IPS DF 6.9 (cell line): ENCODE data around the gene ESPN.

Source experiments
- DNase-seq: peaks from one replicate; pipeline ENCODE4 v3.0.0-alpha.2; 2013; ENCODE audit warnings: low read depth, low spot score
- H3K27ac ChIP-seq: one replicate; pipeline ENCODE4 v1.5.1; 2013; ENCODE audit warnings: low read length, control low read depth
- H3K27me3 ChIP-seq: 2 replicates; pipeline ENCODE4 v1.6.1; 2013; ENCODE audit warnings: mild to moderate bottlenecking, low read length; ENCODE audit not compliant: control insufficient read depth, insufficient read depth
- H3K36me3 ChIP-seq: 2 replicates; pipeline ENCODE4 v1.6.1; 2013; ENCODE audit warnings: low read length; ENCODE audit not compliant: control insufficient read depth, insufficient read depth
- H3K4me1 ChIP-seq: 2 replicates; pipeline ENCODE4 v1.6.1; 2013; ENCODE audit warnings: low read length; ENCODE audit not compliant: control insufficient read depth, insufficient read depth
- H3K4me3 ChIP-seq: 2 replicates; pipeline ENCODE4 v1.5.1; 2013; ENCODE audit warnings: mild to moderate bottlenecking, low read length
- H3K9me3 ChIP-seq: 2 replicates; pipeline ENCODE4 v1.6.1; 2013; ENCODE audit warnings: low read length, inconsistent platforms; ENCODE audit not compliant: control insufficient read depth, insufficient read depth
- WGBS: extraction: QIAGEN DNeasy Blood & Tissue Kit; methylation state at CpG from one replicate; pipeline ENCODE4 v1.1.7; 2013; ENCODE audit warnings: mixed read lengths, missing lambda C conversion rate; ENCODE audit not compliant: insufficient read length, insufficient coverage; 5-methylcytosine and 5-hydroxymethylcytosine counted together

Gene ESPN

DNA sequence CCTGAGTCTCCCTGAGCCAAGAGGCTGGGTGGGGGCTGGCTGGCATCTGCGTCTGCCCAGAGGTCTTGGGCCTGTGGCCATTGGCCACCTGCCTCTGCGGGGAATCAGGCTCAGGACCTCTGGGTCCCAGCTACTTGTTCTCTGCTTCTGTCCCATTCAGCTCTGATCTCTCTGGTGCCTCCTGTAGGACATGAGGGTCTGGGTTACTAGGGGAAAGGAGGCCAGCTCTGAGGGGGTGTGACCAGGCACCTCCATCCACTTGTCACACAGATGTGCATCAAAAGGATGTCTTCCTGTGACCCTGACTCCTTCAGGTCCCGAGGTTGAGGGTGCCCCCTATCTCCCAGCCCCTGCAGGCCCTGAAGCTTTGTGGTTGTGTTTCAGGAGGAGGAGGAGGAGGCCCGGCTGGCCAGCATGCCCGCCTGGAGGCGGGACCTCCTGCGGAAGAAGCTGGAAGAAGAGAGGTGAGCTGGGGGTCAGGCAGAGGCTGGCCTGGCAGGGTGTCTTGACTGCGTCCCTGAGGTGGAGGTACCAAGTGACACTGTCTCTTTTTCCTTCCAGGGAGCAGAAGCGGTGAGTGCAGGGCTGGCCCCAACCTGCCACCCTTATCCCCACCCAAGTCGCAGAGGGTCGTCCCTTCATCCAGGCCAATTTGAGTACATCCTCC is 32.4 kb downstream of the ESPN start:
- DNase-seq = no peak
- no CpG with 5 or more reads among the region's 11 CpGs for WGBS
- H3K4me3 ChIP-seq = no peak overlapping the region
- H3K36me3 ChIP-seq = peaks cover 2% of the 10 kb centered on the region; the same call in 1 of the 2 replicates
- H3K27me3 ChIP-seq = peaks cover 1% of the 10 kb centered on the region; the same call in 1 of the 2 replicates
- peaks cover 11% of the 10 kb centered on the region for H3K4me1 ChIP-seq
- H3K27ac ChIP-seq = no peak overlapping the region
- H3K9me3 ChIP-seq = no peaks in the 10 kb centered on the region

DNA sequence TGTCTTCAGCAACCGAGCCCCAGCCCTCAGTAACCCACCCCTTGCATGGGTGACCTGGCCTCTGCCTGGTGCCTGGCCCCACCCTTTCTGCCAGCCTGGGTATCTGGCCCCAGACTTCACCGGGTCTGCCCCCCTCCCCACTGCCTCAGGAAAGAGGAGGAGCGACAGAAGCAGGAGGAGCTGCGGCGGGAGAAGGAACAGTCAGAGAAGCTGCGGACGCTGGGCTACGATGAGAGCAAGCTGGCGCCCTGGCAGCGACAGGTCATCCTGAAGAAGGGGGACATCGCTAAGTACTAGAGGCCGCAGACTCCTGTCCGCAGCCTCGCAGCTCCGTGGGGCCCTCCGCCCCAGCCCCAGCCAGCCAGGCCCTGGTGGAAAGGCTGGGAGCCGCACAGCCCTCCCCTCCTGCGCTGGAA is 35.3 kb downstream of the ESPN start:
- peaks cover 6% of the 10 kb centered on the region; the same call in 1 of the 2 replicates for H3K36me3 ChIP-seq
- no peaks in the 10 kb centered on the region for H3K27me3 ChIP-seq
- DNase-seq = no peak
- H3K27ac ChIP-seq = no peak overlapping the region
- no peaks in the 10 kb centered on the region for H3K9me3 ChIP-seq
- no CpG with 5 or more reads among the region's 18 CpGs for WGBS
- peaks cover 9% of the 10 kb centered on the region for H3K4me1 ChIP-seq
- H3K4me3 ChIP-seq = no peak overlapping the region

DNA sequence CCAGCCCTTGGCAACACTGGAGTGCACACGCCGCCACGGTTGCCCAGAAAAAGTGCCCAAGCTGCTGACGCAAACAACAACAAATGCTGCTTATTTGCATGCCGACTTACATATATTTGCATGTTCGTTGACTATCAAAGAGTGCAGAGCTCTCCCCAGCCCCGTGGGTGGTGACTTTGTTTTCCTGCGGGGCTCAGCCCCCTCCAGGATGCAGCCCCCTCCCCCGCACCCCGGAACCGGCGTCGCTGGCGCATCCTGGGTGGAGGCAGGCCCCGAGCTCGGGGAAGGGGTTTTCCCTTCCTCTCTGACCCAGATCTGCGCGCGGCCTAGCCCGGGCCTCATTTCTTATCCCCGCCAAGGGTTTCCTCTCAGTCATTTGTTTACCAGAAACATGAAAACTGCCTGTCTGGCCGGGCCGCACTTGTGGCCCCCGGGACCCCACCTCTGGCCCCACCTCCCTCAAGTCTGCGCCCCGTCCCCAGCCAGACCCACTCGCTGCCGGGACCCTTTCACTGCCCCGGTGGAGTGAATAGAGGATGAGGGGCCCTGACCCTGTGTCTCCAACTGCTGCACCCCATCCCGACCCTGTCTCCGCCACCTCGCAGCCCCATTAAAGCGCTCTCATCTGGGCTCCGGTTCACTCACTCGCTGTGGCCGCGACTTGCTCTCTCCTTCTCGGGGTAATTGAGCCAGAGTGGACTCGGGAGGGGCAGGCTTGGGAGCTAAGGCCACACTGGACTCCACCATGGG is 35.9 kb downstream of the ESPN start:
- Histone ChIP-seq H3K4me1 (peaks cover 10% of the 10 kb centered on the region), H3K9me3 (no peaks in the 10 kb centered on the region), H3K36me3 (peaks cover 6% of the 10 kb centered on the region; the same call in 1 of the 2 replicates), H3K27ac (no peak overlapping the region), H3K4me3 (no peak overlapping the region), H3K27me3 (no peaks in the 10 kb centered on the region)
- no CpG with 5 or more reads among the region's 39 CpGs for WGBS
- DNase-seq = no peak

DNA sequence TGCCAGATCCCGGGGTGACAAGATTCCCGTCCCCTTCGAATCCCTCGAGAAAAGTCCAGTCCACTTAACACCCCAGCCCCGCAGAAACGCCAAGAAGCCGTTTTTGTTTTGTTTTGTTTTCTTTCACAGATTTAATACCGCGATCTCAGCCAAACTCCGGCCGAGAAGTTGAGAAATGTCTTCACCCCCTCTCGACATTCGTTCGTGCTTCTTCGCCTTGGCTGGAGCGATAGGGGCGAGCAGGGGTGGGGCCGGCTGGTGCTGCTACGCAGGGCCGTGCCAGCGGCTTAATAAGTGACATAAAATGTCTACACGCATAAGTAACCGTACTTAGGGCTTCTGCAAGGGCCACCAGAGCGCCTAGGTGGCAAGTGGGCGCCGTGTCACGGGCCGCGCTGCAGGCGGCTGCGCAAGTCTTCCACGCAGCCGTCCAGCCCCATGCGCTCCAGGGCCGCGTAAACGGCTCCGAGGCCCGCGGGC is 36.5 kb downstream of the ESPN start:
- H3K27me3 ChIP-seq = no peaks in the 10 kb centered on the region
- no peak for DNase-seq
- H3K4me3 ChIP-seq = no peak overlapping the region
- H3K36me3 ChIP-seq = peaks cover 6% of the 10 kb centered on the region; the same call in 1 of the 2 replicates
- WGBS = no CpG with 5 or more reads among the region's 40 CpGs
- H3K9me3 ChIP-seq = no peaks in the 10 kb centered on the region
- H3K27ac ChIP-seq = no peak overlapping the region
- peaks cover 9% of the 10 kb centered on the region for H3K4me1 ChIP-seq

DNA sequence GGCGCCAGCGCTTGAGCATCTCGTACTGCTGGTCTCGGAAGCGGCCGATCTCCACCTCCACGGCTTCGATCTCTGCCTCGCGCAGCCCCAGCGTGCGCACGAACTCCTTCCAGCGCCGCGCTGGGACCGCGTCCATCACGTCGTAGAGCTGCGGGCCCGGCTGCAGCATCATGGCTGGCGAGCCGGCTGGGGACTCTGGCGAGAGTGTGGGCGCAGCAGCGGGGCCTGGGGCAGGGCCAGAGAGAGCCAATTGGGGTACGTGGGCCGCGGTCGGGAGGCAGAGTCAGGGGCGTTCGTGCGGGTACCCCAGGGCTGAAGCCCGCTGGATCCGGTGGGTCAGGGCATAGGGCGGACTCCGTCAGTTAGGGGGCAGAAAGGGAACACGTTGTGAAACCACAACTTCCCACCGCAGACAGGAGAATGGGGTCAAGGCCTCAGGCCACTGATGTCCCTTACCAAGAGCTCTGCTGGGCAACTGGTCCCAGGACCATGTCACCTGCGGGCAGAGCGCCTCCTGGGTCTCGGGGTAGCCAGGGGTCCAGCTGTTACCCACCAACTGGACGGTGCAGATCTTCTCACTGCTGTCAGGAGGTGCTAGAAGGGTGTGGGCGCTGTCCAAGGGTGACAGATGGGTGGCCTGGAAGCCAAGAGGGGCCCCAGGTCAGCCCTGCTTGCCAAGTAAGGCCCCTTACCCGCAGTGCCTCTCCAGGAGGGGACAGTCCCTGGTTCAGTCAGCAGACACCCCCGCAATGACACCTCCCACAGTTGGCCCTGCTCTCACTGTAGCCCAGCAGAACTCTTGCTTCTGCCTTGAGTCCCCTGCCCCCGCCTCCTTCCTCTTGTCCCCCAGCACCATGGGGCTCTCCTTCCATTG is 37.2 kb downstream of the ESPN start:
- H3K4me1 ChIP-seq = peaks cover 9% of the 10 kb centered on the region
- peaks cover 6% of the 10 kb centered on the region; the same call in 1 of the 2 replicates for H3K36me3 ChIP-seq
- DNase-seq = no peak
- no CpG with 5 or more reads among the region's 48 CpGs for WGBS
- H3K27ac ChIP-seq = no peak overlapping the region
- no peak overlapping the region for H3K4me3 ChIP-seq
- H3K9me3 ChIP-seq = no peaks in the 10 kb centered on the region
- no peaks in the 10 kb centered on the region for H3K27me3 ChIP-seq

DNA sequence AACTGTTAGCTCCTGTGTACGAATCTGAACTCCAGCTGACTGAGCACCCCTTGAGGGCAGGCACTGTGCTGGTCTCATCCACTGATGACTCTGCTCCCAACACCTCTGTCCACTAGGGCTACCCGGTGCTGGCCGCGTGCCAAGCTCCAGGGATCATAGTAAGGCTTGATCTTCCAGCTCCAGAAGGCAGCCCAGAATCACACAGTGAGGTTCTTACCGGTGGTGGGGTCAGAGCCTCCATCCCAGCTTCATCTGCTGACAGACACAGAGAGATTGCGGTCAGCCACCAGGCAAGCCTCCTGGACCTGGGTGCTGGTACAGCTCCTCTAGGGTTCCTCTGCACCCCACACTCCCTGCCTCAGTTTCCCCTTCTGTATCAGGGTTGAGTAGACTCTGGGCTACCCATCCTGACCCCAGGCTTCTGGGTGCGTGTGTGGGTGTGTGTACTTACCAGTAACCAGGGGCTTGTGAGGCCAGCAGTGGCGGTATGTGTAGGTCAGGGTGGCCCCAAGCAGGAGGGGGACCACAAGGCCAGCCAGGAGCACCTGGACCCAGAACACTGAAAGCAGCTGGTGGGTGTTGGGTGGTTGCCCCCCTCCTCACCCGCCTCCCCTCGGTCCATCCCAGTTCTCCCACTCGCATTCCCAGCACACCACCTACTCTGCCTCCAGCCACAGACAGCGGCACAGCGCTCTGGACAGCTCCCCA is 38.0 kb downstream of the ESPN start:
- peaks cover 8% of the 10 kb centered on the region; the same call in 1 of the 2 replicates for H3K36me3 ChIP-seq
- H3K27ac ChIP-seq = no peak overlapping the region
- no peaks in the 10 kb centered on the region for H3K9me3 ChIP-seq

DNA sequence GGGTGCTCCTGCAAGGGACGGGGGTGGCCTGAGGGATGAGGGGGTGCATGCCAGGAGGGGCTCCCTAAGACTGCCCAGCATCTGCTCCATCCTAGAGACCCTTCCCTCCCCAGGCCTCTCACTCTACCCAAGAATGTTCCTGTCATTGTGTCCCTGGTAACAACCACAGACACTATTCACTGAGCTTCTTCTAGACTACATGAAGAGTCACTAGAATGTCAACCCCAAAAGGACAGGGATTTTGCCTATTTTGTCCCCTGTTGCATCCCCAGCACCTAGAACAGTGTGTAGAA is 38.5 kb downstream of the ESPN start:
- no CpG with 5 or more reads among the region's 1 CpG for WGBS
- Histone ChIP-seq H3K27ac (no peak overlapping the region), H3K27me3 (no peaks in the 10 kb centered on the region)

More for the DNA sequence above, 38.0 kb downstream of the ESPN start:
- Histone ChIP-seq H3K4me1 (peaks cover 9% of the 10 kb centered on the region), H3K4me3 (no peak overlapping the region), H3K27me3 (no peaks in the 10 kb centered on the region)
- DNase-seq = no peak
- no CpG with 5 or more reads among the region's 13 CpGs for WGBS

DNA sequence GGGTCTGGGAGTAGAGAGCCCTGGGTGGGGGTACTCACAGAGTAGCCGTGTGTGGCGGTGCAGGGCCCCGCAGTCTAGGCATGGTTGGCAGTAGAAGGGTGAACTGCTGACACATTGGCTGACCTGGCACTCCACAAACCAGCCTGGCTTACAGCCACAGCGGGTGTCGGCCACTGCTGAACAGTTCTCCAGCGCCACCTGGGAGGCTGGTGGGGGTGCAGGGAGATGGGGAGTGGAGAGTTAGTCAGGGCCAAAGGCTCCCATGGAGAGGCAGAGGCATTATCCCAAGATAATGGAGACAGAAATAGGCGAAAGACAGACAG is 39.9 kb downstream of the ESPN start:
- Histone ChIP-seq H3K27ac (no peak overlapping the region), H3K4me3 (no peak overlapping the region), H3K4me1 (peaks cover 9% of the 10 kb centered on the region), H3K36me3 (peaks cover 24% of the 10 kb centered on the region), H3K9me3 (no peaks in the 10 kb centered on the region), H3K27me3 (no peaks in the 10 kb centered on the region)
- DNase-seq = no peak
- WGBS = no CpG with 5 or more reads among the region's 7 CpGs

More for the DNA sequence above, 38.5 kb downstream of the ESPN start:
- H3K4me1 ChIP-seq = peaks cover 9% of the 10 kb centered on the region
- H3K9me3 ChIP-seq = no peaks in the 10 kb centered on the region
- H3K4me3 ChIP-seq = no peak overlapping the region
- DNase-seq = no peak
- H3K36me3 ChIP-seq = peaks cover 12% of the 10 kb centered on the region; the same call in 1 of the 2 replicates

DNA sequence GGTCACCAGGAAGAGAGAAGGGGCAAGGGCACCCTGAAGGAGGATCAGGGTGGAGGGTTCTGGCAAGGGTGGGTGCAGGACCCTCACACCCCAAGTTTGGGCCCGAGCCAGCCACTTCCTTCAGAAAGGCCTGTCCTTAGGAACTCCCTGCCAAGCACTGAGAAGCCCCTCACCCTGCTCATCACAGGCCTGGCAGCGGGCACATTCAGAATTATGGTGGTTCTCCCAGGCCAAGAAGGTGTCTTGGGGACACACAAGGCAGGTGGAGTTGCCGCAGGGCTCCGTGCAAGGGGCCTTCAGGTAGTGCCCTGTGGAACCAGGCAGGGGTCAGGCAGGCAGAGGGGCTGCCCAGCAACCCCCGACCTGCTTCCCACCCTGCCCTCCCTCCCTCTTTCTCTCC is 40.3 kb downstream of the ESPN start:
- H3K27ac ChIP-seq = no peak overlapping the region
- DNase-seq = no peak
- H3K9me3 ChIP-seq = no peaks in the 10 kb centered on the region
- no peaks in the 10 kb centered on the region for H3K27me3 ChIP-seq
- peaks cover 24% of the 10 kb centered on the region for H3K36me3 ChIP-seq
- no CpG with 5 or more reads among the region's 5 CpGs for WGBS
- no peak overlapping the region for H3K4me3 ChIP-seq
- H3K4me1 ChIP-seq = peaks cover 5% of the 10 kb centered on the region; the same call in 1 of the 2 replicates
